Measurements from ENCODE around the gene ST3GAL5. TPM values are rescaled to one million over a fixed set of nuclear protein-coding genes. Genes with fewer than 3 reads are reported as not detected.
"Not testable (repeated sequence)": the region's sequence is repeated elsewhere in the genome, so short reads cannot be mapped to it uniquely, and the experiment has no call there.

Gene ST3GAL5
- total RNA-seq, 1 experiment from 2014 or later, result 71.0 TPM

- DNase-seq (ENCODE audit: low read depth, low spot score), result no peak
- in situ Hi-C loops (cut with HindIII; ENCODE audit: low pct_unique_long_range_greater_than_20kb, low sequenced_read_pairs), result no loop called here
Observed at GRCh38 chr2:85853499-85854165, 35.2 kb downstream of the ST3GAL5 start.

- DNase-seq (ENCODE audit: low read depth, low spot score), result no peak
- in situ Hi-C loops (cut with HindIII; ENCODE audit: low pct_unique_long_range_greater_than_20kb, low sequenced_read_pairs), result no loop called here
Observed at GRCh38 chr2:85852937-85853498, 35.8 kb downstream of the ST3GAL5 start.

GRCh38 chr2:85852152-85852840 lies 36.5 kb downstream of the ST3GAL5 start:
- in situ Hi-C loops (cut with HindIII; ENCODE audit: low pct_unique_long_range_greater_than_20kb, low sequenced_read_pairs), result no loop called here
- no peak for DNase-seq (ENCODE audit: low read depth, low spot score)

- in situ Hi-C loops (cut with HindIII; ENCODE audit: low pct_unique_long_range_greater_than_20kb, low sequenced_read_pairs), result no loop called here
- DNase-seq (ENCODE audit: low read depth, low spot score), result no peak
Observed at GRCh38 chr2:85851253-85852151, 37.3 kb downstream of the ST3GAL5 start.

GRCh38 chr2:85850451-85850850 lies 38.3 kb downstream of the ST3GAL5 start:
- in situ Hi-C loops (cut with HindIII; ENCODE audit: low pct_unique_long_range_greater_than_20kb, low sequenced_read_pairs), result no loop called here
- no peak for DNase-seq (ENCODE audit: low read depth, low spot score)

GRCh38 chr2:85847051-85847588 lies 41.7 kb downstream of the ST3GAL5 start:
- in situ Hi-C loops (cut with HindIII; ENCODE audit: low pct_unique_long_range_greater_than_20kb, low sequenced_read_pairs), result no loop called here

GRCh38 chr2:85846411-85846810 lies 42.4 kb downstream of the ST3GAL5 start:
- DNase-seq (ENCODE audit: low read depth, low spot score), result no peak
- in situ Hi-C loops (cut with HindIII; ENCODE audit: low pct_unique_long_range_greater_than_20kb, low sequenced_read_pairs), result no loop called here

More at GRCh38 chr2:85847051-85847588, 41.7 kb downstream of the ST3GAL5 start:
- DNase-seq (ENCODE audit: low read depth, low spot score), result no peak

- DNase-seq (ENCODE audit: low read depth, low spot score), result no peak
- in situ Hi-C loops (cut with HindIII; ENCODE audit: low pct_unique_long_range_greater_than_20kb, low sequenced_read_pairs), result no loop called here
Observed at GRCh38 chr2:85844486-85844885, 44.3 kb downstream of the ST3GAL5 start.

GRCh38 chr2:85843543-85843942 lies 45.2 kb downstream of the ST3GAL5 start:
- in situ Hi-C loops (cut with HindIII; ENCODE audit: low pct_unique_long_range_greater_than_20kb, low sequenced_read_pairs), result no loop called here
- peak; percentile 56 for DNase-seq (ENCODE audit: low read depth, low spot score)

GRCh38 chr2:85840091-85840490 lies 48.7 kb downstream of the ST3GAL5 start:
- no peak for DNase-seq (ENCODE audit: low read depth, low spot score)
- in situ Hi-C loops (cut with HindIII; ENCODE audit: low pct_unique_long_range_greater_than_20kb, low sequenced_read_pairs), result no loop called here

- no peak for DNase-seq (ENCODE audit: low read depth, low spot score)
- in situ Hi-C loops (cut with HindIII; ENCODE audit: low pct_unique_long_range_greater_than_20kb, low sequenced_read_pairs), result no loop called here
Observed at GRCh38 chr2:85839461-85839860, 49.3 kb downstream of the ST3GAL5 start.

GRCh38 chr2:85838641-85839040 lies 50.1 kb downstream of the ST3GAL5 start:
- in situ Hi-C loops (cut with HindIII; ENCODE audit: low pct_unique_long_range_greater_than_20kb, low sequenced_read_pairs), result no loop called here

GRCh38 chr2:85838181-85838580 lies 50.6 kb downstream of the ST3GAL5 start:
- peak; percentile 84 for DNase-seq (ENCODE audit: low read depth, low spot score)

More at GRCh38 chr2:85838641-85839040, 50.1 kb downstream of the ST3GAL5 start:
- DNase-seq (ENCODE audit: low read depth, low spot score), result no peak

GRCh38 chr2:85834466-85834865 lies 54.3 kb downstream of the ST3GAL5 start:
- no peak for DNase-seq (ENCODE audit: low read depth, low spot score)
- in situ Hi-C loops (cut with HindIII; ENCODE audit: low pct_unique_long_range_greater_than_20kb, low sequenced_read_pairs), result no loop called here

More at GRCh38 chr2:85838181-85838580, 50.6 kb downstream of the ST3GAL5 start:
- in situ Hi-C loops (cut with HindIII; ENCODE audit: low pct_unique_long_range_greater_than_20kb, low sequenced_read_pairs), result no loop called here

GRCh38 chr2:85831735-85832134 lies 57.1 kb downstream of the ST3GAL5 start:
- in situ Hi-C loops (cut with HindIII; ENCODE audit: low pct_unique_long_range_greater_than_20kb, low sequenced_read_pairs), result no loop called here
- no peak for DNase-seq (ENCODE audit: low read depth, low spot score)

GRCh38 chr2:85830645-85831044 lies 58.1 kb downstream of the ST3GAL5 start:
- in situ Hi-C loops (cut with HindIII; ENCODE audit: low pct_unique_long_range_greater_than_20kb, low sequenced_read_pairs), result no loop called here
- DNase-seq (ENCODE audit: low read depth, low spot score), result peak; percentile 41

GRCh38 chr2:85829394-85829793 lies 59.4 kb downstream of the ST3GAL5 start:
- in situ Hi-C loops (cut with HindIII; ENCODE audit: low pct_unique_long_range_greater_than_20kb, low sequenced_read_pairs); DNase-seq (ENCODE audit: low read depth, low spot score): not testable (repeated sequence)

- in situ Hi-C loops (cut with HindIII; ENCODE audit: low pct_unique_long_range_greater_than_20kb, low sequenced_read_pairs), result no loop called here
Observed at GRCh38 chr2:85828725-85829124, 60.1 kb downstream of the ST3GAL5 start.

More at GRCh38 chr2:85828725-85829124, 60.1 kb downstream of the ST3GAL5 start:
- DNase-seq (ENCODE audit: low read depth, low spot score), result no peak

Measured in SK-MEL-5 (cell line).